ENCODE data around the gene AP1S3. TPM values are rescaled to one million over a fixed set of nuclear protein-coding genes. Genes with fewer than 3 reads are reported as not detected.

AP1S3 gene
- total and polyA plus RNA-seq, 7 donors: 0.05 to 0.69 (median 0.10) TPM; not detected in 2

GRCh38 chr2:223759569-223760430, 77.6 kb downstream of the AP1S3 start:
- no peak for ATAC-seq
- Histone ChIP-seq H3K36me3 (ENCODE audit: insufficient read depth in 1 of 2, low read depth in 1 of 2) (no peaks in the 10 kb centered on the region), H3K27ac (no peak overlapping the region), H3K27me3 (ENCODE audit: insufficient read depth in 3 of 3, low read length in 2 of 3) (no peaks in the 10 kb centered on the region), H3K4me3 (no peak overlapping the region), H3K4me1 (no peaks in the 10 kb centered on the region), H3K9me3 (no peaks in the 10 kb centered on the region)
- DNase-seq: no peak
- WGBS, 3 donors: 60 to 69% (median 63%) methylated on average over 8 of the region's 8 CpGs
- TF ChIP-seq, protein P1, sequence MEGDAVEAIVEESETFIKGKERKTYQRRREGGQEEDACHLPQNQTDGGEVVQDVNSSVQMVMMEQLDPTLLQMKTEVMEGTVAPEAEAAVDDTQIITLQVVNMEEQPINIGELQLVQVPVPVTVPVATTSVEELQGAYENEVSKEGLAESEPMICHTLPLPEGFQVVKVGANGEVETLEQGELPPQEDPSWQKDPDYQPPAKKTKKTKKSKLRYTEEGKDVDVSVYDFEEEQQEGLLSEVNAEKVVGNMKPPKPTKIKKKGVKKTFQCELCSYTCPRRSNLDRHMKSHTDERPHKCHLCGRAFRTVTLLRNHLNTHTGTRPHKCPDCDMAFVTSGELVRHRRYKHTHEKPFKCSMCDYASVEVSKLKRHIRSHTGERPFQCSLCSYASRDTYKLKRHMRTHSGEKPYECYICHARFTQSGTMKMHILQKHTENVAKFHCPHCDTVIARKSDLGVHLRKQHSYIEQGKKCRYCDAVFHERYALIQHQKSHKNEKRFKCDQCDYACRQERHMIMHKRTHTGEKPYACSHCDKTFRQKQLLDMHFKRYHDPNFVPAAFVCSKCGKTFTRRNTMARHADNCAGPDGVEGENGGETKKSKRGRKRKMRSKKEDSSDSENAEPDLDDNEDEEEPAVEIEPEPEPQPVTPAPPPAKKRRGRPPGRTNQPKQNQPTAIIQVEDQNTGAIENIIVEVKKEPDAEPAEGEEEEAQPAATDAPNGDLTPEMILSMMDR (IDR thresholded peaks at IDR 0.05): no peak
- intact Hi-C loops (cut with DNase I): no loop called here

DNA sequence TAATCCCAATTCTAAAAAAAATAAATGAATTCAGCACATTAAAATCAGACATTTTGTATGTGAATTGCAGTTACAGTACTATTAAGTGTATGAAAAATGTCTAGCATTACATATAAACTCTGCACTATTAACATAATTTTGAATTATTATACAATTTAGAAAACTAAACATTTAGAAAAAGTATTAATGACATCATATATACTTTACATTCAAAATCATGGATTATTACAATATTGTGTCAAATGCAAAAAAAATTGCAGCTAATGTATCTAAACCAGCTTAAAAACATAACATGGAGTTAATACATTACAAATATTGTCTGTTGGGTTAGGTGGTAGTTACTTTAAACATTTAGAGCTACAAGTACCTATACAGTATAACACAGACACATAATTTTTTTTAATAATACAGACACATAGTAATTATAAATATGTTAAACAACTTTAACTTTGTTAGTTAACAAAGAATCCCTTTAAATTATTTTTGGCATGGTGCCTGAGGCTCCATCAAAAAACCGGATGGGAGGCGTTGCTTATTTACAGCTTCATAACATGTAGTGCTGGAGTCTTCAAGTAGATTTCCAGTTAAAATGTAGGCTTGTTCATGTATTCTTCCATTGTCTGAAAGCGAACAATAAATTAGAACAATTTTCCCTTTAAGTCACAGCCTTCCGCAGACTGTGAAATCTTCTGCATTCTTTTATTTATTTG, 79.1 kb downstream of the AP1S3 start:
- TF ChIP-seq, protein P1 (IDR thresholded peaks at IDR 0.05): no peak
- WGBS, 3 donors: 55 to 59% (median 56%) methylated on average over 4 of the region's 4 CpGs
- Histone ChIP-seq H3K27me3 (ENCODE audit: insufficient read depth in 3 of 3, low read length in 2 of 3) (no peaks in the 10 kb centered on the region), H3K4me1 (no peaks in the 10 kb centered on the region), H3K27ac (no peak overlapping the region), H3K9me3 (no peaks in the 10 kb centered on the region), H3K36me3 (ENCODE audit: insufficient read depth in 1 of 2, low read depth in 1 of 2) (no peaks in the 10 kb centered on the region), H3K4me3 (no peak overlapping the region)
- intact Hi-C loops (cut with DNase I): no loop called here
- DNase-seq (no peak), ATAC-seq (no peak)

- Histone ChIP-seq H3K27ac (no peak overlapping the region), H3K4me3 (no peak overlapping the region), H3K27me3 (ENCODE audit: insufficient read depth in 3 of 3, low read length in 2 of 3) (no peaks in the 10 kb centered on the region), H3K4me1 (no peaks in the 10 kb centered on the region), H3K36me3 (ENCODE audit: insufficient read depth in 1 of 2, low read depth in 1 of 2) (no peaks in the 10 kb centered on the region), H3K9me3 (no peaks in the 10 kb centered on the region)
- intact Hi-C loops (cut with DNase I): no loop called here
- 78 to 98% (median 86%) methylated on average over 4 of the region's 4 CpGs for WGBS, 3 donors
- TF ChIP-seq, protein P1 (IDR thresholded peaks at IDR 0.05): no peak
- DNase-seq (no peak), ATAC-seq (no peak)
These were observed 83.4 kb downstream of the AP1S3 start for GRCh38 chr2:223753940-223754339.

DNA sequence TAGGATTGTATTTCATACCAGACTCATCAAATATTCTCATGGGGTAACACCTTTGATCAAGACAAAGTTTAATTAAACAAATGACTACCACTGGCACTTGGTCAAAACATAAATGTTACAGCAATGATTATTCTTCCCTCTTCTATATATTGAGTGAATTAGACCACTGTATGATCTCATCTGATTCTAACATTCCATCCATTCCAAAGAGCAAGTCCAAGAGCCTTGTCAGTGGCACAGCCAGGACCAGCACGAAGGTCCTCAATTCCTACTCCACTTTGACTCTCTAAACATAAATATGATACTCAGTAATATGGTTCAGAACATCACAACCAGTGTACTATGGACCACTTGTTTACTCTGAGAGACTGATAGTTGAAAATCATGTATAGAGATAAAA, 86.4 kb downstream of the AP1S3 start:
- H3K9me3 ChIP-seq: no peaks in the 10 kb centered on the region
- H3K27ac ChIP-seq: no peak overlapping the region
- no peak overlapping the region for H3K4me3 ChIP-seq
- H3K4me1 ChIP-seq: no peaks in the 10 kb centered on the region
- DNase-seq (no peak), ATAC-seq (no peak)
- intact Hi-C loops (cut with DNase I): no loop called here
- H3K36me3 ChIP-seq (ENCODE audit: insufficient read depth in 1 of 2, low read depth in 1 of 2): no peaks in the 10 kb centered on the region
- WGBS, 3 donors: 33 to 41% (median 38%) methylated on average over 1 of the region's 1 CpG
- H3K27me3 ChIP-seq (ENCODE audit: insufficient read depth in 3 of 3, low read length in 2 of 3): no peaks in the 10 kb centered on the region
- TF ChIP-seq, protein P1 (IDR thresholded peaks at IDR 0.05): no peak

Data from psoas muscle (tissue), 8 donors.